OCI-LY1 (cell line): Measurements from ENCODE around the gene EIPR1.
A peak's percentile ranks its signal among the peaks of the same experiment; 100 is the strongest.

Source experiments
- H2AFZ ChIP-seq: fragments of 200-600 bp; sonication (generic), shearing (Covaris generic); 2 replicates; pipeline ENCODE4 v1.6.0; 2014; ENCODE audit warnings: antibody characterized with exemption, mild to moderate bottlenecking, low read length
- H3F3A ChIP-seq: fragments of 200-600 bp; sonication (generic), shearing (Covaris generic); 2 replicates; pipeline ENCODE4 v1.6.0; 2014; ENCODE audit warnings: mild to moderate bottlenecking, antibody characterized with exemption, low read length, moderate library complexity; ENCODE audit not compliant: insufficient read depth
- H3K27ac ChIP-seq: fragments of 200-600 bp; sonication (generic); 2 replicates; pipeline ENCODE4 v1.5.1; 2014; ENCODE audit warnings: low read length, mixed run types, mild to moderate bottlenecking, low read depth; ENCODE audit not compliant: poor library complexity, severe bottlenecking
- H3K27me3 ChIP-seq: fragments of 200-600 bp; sonication (generic); 2 replicates; pipeline ENCODE4 v1.6.0; 2014; ENCODE audit warnings: antibody characterized with exemption, mild to moderate bottlenecking, low read length, moderate library complexity; ENCODE audit not compliant: insufficient read depth
- H3K36me3 ChIP-seq: fragments of 200-600 bp; sonication (generic); 2 replicates; pipeline ENCODE4 v1.6.1; 2014; ENCODE audit warnings: mild to moderate bottlenecking, antibody characterized with exemption, low read length, moderate library complexity, mixed read lengths; ENCODE audit not compliant: insufficient read depth
- H3K4me1 ChIP-seq: fragments of 200-600 bp; sonication (generic); 2 replicates; pipeline ENCODE4 v1.5.1; 2014; ENCODE audit warnings: mild to moderate bottlenecking, low read length, moderate library complexity; ENCODE audit not compliant: insufficient read depth, severe bottlenecking
- H3K4me2 ChIP-seq: fragments of 200-600 bp; sonication (generic), shearing (Covaris generic); 2 replicates; pipeline ENCODE4 v1.6.1; 2014; ENCODE audit warnings: low read length
- H3K4me3 ChIP-seq: fragments of 200-600 bp; sonication (generic); 2 replicates; pipeline ENCODE4 v1.5.1; 2014; ENCODE audit warnings: low read length, low read depth, mild to moderate bottlenecking, mixed read lengths; ENCODE audit not compliant: poor library complexity, severe bottlenecking
- H3K79me2 ChIP-seq: fragments of 200-600 bp; shearing (Covaris generic); 2 replicates; pipeline ENCODE4 v1.6.1; 2016; ENCODE audit warnings: mixed run types, low read length, mixed read lengths; ENCODE audit not compliant: insufficient read depth
- H3K9ac ChIP-seq: fragments of 200-600 bp; sonication (generic), shearing (Covaris generic); 2 replicates; pipeline ENCODE4 v1.6.1; 2014; ENCODE audit warnings: mild to moderate bottlenecking, low read length, mixed read lengths
- H3K9me2 ChIP-seq: fragments of 200-600 bp; sonication (generic), shearing (Covaris generic); 2 replicates; pipeline ENCODE4 v1.6.1; 2014; ENCODE audit warnings: low read depth, mild to moderate bottlenecking, low read length, mixed read lengths
- H3K9me3 ChIP-seq: fragments of 200-600 bp; shearing (Covaris generic); 2 replicates; pipeline ENCODE4 v1.6.1; 2014; ENCODE audit warnings: low read length, mixed read lengths
- H4K20me1 ChIP-seq: fragments of 200-600 bp; sonication (generic), shearing (Covaris generic); 2 replicates; pipeline ENCODE4 v1.6.0; 2016; ENCODE audit warnings: mild to moderate bottlenecking, low read length; ENCODE audit not compliant: insufficient read depth
- EZH2 ChIP-seq: fragments of 200-600 bp; sonication (generic), shearing (Covaris generic); IDR thresholded peaks from 2 replicates; pipeline ENCODE4 v1.8.0; 2017; ENCODE audit warnings: borderline replicate concordance, mixed run types, mild to moderate bottlenecking, antibody characterized with exemption, low read length, moderate library complexity, mixed read lengths
- TF ChIP-seq, protein P1 (sequence below): fragments of 200-600 bp; sonication (generic), shearing (Covaris generic); IDR thresholded peaks from 2 replicates; pipeline ENCODE4 v1.5.1; 2017; ENCODE audit warnings: mild to moderate bottlenecking, antibody characterized with exemption, low read length, moderate library complexity, mixed read lengths

EIPR1 gene

DNA sequence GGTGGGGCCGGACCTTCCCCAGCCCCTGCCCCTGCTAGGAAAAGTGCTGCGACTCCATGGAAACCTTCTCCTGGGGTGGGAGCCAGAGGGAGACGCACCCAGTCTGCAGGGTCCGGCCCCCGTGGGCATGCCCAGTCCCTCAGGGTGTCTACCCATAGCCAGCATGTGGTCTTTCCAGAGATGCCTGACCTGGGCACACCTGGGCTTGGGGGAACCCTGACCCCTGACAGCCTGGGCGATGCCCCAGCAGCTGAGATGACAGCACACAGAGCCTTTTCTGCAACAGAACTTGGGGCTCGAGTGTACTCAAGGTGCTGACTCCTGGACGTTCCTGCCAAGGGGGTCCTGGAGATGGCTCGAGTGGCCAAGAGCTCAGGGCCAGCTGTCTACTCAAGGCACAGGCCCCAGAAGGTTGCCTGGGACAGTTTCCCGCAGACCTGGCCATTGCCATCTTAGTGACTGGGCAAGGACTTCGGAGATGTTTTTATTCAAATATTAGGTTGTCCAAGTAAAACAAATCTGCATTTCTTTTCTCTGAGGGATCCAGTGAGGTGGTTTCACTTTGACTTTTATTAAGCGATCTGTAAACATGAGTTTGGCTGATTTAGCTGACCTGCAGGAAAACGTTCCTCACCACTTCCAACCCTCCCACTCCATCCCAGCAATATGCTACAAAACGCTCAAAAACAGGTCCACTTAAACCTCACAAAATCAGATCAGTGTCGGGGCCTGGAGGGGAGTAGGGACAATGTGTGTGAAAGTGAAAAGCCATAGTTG lies 228.0 kb downstream of the EIPR1 start:
- TF ChIP-seq, protein P1, sequence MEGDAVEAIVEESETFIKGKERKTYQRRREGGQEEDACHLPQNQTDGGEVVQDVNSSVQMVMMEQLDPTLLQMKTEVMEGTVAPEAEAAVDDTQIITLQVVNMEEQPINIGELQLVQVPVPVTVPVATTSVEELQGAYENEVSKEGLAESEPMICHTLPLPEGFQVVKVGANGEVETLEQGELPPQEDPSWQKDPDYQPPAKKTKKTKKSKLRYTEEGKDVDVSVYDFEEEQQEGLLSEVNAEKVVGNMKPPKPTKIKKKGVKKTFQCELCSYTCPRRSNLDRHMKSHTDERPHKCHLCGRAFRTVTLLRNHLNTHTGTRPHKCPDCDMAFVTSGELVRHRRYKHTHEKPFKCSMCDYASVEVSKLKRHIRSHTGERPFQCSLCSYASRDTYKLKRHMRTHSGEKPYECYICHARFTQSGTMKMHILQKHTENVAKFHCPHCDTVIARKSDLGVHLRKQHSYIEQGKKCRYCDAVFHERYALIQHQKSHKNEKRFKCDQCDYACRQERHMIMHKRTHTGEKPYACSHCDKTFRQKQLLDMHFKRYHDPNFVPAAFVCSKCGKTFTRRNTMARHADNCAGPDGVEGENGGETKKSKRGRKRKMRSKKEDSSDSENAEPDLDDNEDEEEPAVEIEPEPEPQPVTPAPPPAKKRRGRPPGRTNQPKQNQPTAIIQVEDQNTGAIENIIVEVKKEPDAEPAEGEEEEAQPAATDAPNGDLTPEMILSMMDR, result no peak
- no peak for TF ChIP-seq EZH2
- Histone ChIP-seq H3F3A (no peaks in the 10 kb centered on the region), H3K9ac (no peak overlapping the region; the same call in 1 of the 2 replicates), H3K79me2 (no peaks in the 10 kb centered on the region), H3K27ac (peak overlapping the region; percentile 82), H3K9me3 (no peaks in the 10 kb centered on the region), H3K4me1 (peaks cover 90% of the 10 kb centered on the region), H2AFZ (no peak overlapping the region), H3K27me3 (no peaks in the 10 kb centered on the region), H3K36me3 (no peaks in the 10 kb centered on the region), H3K4me2 (no peak overlapping the region), H3K9me2 (no peaks in the 10 kb centered on the region), H3K4me3 (no peak overlapping the region), H4K20me1 (no peaks in the 10 kb centered on the region)

DNA sequence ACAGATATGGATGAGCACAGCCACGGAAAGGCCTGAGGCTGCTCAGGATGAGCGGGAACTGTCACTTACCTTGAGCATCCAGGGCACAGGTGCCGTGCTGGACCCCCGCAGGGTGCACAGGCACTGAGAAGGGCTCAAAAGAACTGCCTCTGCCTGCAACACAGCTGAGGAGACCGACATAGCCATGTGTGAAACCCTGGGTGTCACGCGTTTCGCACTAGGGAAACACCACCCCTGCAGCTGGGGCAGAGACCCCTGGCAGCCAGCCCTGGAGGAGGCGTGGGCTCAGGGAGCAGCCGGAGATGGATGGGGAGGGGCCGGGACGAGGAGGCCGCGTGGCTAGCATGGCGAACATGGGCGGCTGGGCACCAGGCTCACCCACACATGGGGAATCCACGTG lies 228.9 kb downstream of the EIPR1 start:
- no peaks in the 10 kb centered on the region for H3K9me2 ChIP-seq
- H3K27ac ChIP-seq, result peak overlapping the region; percentile 82
- H3K79me2 ChIP-seq, result no peaks in the 10 kb centered on the region
- no peak overlapping the region for H2AFZ ChIP-seq
- no peak overlapping the region for H3K4me3 ChIP-seq
- H3K36me3 ChIP-seq, result no peaks in the 10 kb centered on the region
- H4K20me1 ChIP-seq, result no peaks in the 10 kb centered on the region
- peak overlapping the region; percentile 35; the same call in 1 of the 2 replicates for H3K9ac ChIP-seq
- no peaks in the 10 kb centered on the region for H3F3A ChIP-seq
- TF ChIP-seq, protein P1, result no peak
- TF ChIP-seq EZH2, result no peak
- peaks cover 90% of the 10 kb centered on the region for H3K4me1 ChIP-seq
- peak overlapping the region; percentile 66; the same call in 1 of the 2 replicates for H3K4me2 ChIP-seq
- no peaks in the 10 kb centered on the region for H3K9me3 ChIP-seq
- no peaks in the 10 kb centered on the region for H3K27me3 ChIP-seq

DNA sequence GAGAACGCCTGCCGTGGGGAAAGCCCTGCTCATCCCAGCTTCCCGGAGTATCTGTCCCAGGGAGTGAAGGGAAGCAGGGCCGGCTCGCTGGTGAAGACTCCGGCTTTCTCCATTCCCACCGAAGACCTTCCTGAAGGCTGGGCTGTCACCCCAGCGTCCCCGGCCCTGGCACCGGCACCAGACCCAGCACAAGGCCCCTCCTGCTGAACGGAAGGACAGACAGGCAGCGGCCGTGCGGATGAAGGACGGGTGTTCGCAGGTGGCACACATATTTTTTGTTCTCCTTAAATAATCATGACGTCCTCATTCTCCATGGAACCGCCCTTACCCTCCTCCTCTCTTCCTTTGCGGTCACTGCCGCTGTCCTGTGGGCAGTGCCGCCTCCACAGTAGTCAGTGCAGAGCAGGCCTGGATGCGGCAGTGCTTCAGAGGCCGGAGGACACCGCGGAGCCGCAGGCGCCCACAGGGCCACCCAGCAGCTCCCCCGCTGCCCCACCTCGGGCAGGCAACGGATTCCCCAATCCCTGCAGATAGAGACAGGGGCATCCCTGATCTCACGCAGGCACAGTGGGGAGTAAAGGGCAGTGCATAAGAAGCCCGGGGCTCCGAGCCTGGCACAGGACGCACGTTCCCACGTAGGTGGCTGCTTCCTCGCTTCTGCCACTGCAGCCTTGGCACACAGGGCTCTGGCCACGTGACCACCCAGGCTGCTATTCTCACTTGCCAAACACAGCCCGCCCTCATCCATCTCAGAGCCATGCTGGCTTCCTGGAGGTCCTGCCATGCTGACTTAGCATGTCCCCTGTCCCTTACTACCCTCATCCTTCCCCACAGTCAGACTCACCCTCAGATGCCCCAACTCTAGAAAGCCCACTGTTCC lies 229.7 kb downstream of the EIPR1 start:
- H3K9me2 ChIP-seq, result no peaks in the 10 kb centered on the region

More for the DNA sequence above, 229.7 kb downstream of the EIPR1 start:
- Histone ChIP-seq H3K4me2 (peak overlapping the region; percentile 66), H3K36me3 (no peaks in the 10 kb centered on the region), H3K4me3 (peak overlapping the region; percentile 17), H3F3A (no peaks in the 10 kb centered on the region), H2AFZ (no peak overlapping the region), H3K27ac (peak overlapping the region; percentile 82), H3K9ac (peak overlapping the region; percentile 35; the same call in 1 of the 2 replicates), H3K4me1 (peaks cover 96% of the 10 kb centered on the region), H4K20me1 (no peaks in the 10 kb centered on the region), H3K79me2 (no peaks in the 10 kb centered on the region), H3K27me3 (no peaks in the 10 kb centered on the region), H3K9me3 (no peaks in the 10 kb centered on the region)
- TF ChIP-seq EZH2, result no peak
- TF ChIP-seq, protein P1, result no peak
